Gastroesophageal sphincter (tissue), 4 donors: ENCODE data around the gene ARHGEF16. TPM values are rescaled to one million over a fixed set of nuclear protein-coding genes. Genes with fewer than 3 reads are reported as not detected.

Source experiments
- ATAC-seq: fragments of 150-250 bp; one replicate; pipeline ENCODE4 v1.9.1; 2016; ENCODE audit warnings: mild to moderate bottlenecking, moderate library complexity
- H3K27ac ChIP-seq, 4 donors: fragments of 200-600 bp; sonication (generic) in 3 of 4; 1 replicate in 3 of 4; 2 replicates in 1 of 4; pipeline ENCODE4 v1.5.1; 2016 to 2019
- H3K27me3 ChIP-seq: fragments of 200-600 bp; sonication (generic); one replicate; pipeline ENCODE4 v1.5.1; 2019
- H3K36me3 ChIP-seq, 2 donors: fragments of 200-600 bp; sonication (generic); one replicate each; pipeline ENCODE4 v1.5.1; 2019; ENCODE audit warnings: control low read depth in 1 of 2
- H3K4me1 ChIP-seq, 3 donors: fragments of 200-600 bp; sonication (generic); 1 replicate in 2 of 3; 2 replicates in 1 of 3; pipeline ENCODE4 v1.5.1; 2016 to 2019; ENCODE audit warnings: control low read depth in 2 of 3
- H3K4me3 ChIP-seq, 2 donors: fragments of 200-600 bp; sonication (generic); one replicate each; pipeline ENCODE4 v1.5.1; 2019; ENCODE audit warnings: mild to moderate bottlenecking in 1 of 2, moderate library complexity in 1 of 2
- H3K9me3 ChIP-seq, 3 donors: fragments of 200-600 bp; sonication (generic); one replicate each; pipeline ENCODE4 v1.5.1; 2017 to 2019; ENCODE audit warnings: control low read depth in 2 of 3
- CTCF ChIP-seq, 4 experiments: fragments of 200-600 bp in 2 of 4; fragments of 450-650 bp in 2 of 4; sonication (generic) in 1 of 4; IDR thresholded peaks; one replicate each; pipeline ENCODE4 v1.5.1; 2017 to 2019; ENCODE audit warnings: antibody characterized with exemption in 4 of 4, mild to moderate bottlenecking in 2 of 4, moderate library complexity in 2 of 4
- EP300 ChIP-seq: sonication (generic); formaldehyde crosslinking; IDR thresholded peaks from one replicate; pipeline ENCODE4 v1.6.1; 2017; ENCODE audit warnings: antibody characterized with exemption, mild to moderate bottlenecking
- POLR2A ChIP-seq, 2 donors: fragments of 450-650 bp; IDR thresholded peaks; one replicate each; pipeline ENCODE4 v1.6.1; 2017; ENCODE audit warnings: antibody characterized with exemption in 2 of 2, mild to moderate bottlenecking in 2 of 2, moderate library complexity in 1 of 2
- POLR2AphosphoS5 ChIP-seq: sonication (generic); formaldehyde crosslinking; IDR thresholded peaks from one replicate; pipeline ENCODE4 v1.6.1; 2017; ENCODE audit warnings: antibody characterized with exemption
- WGBS, 2 donors: methylation state at CpG; one replicate each; pipeline ENCODE4 v1.1.5; 2018; ENCODE audit warnings: low coverage in 1 of 2; 5-methylcytosine and 5-hydroxymethylcytosine counted together
- total RNA-seq, 4 donors: library from RNA; depleted of rRNA; stranded (reverse); fragments of >200 nt; gene quantifications; one replicate each; pipeline ENCODE4 v1.1.0, GENCODE V29; 2016

The ARHGEF16 gene
- total RNA-seq, 4 donors from 2014 or later = 0.54 to 2.3 (median 0.87) TPM

- no CpG with 5 or more reads among the region's 20 CpGs for WGBS, 2 donors
- TF ChIP-seq CTCF (IDR thresholded peaks at IDR 0.05) (no peak), POLR2A (IDR thresholded peaks at IDR 0.05) (no peak), POLR2AphosphoS5 (no peak), EP300 (no peak)
- no peak overlapping the region for H3K27ac ChIP-seq
- H3K36me3 ChIP-seq = no peaks in the 10 kb centered on the region
- no peak for ATAC-seq
- no peaks in the 10 kb centered on the region for H3K4me1 ChIP-seq
- no peaks in the 10 kb centered on the region for H3K9me3 ChIP-seq
- H3K27me3 ChIP-seq = peaks cover 45% of the 10 kb centered on the region
- no peak overlapping the region for H3K4me3 ChIP-seq
Observed at GRCh38 chr1:3481836-3482375, 27.4 kb downstream of the ARHGEF16 start.

- Histone ChIP-seq H3K9me3 (no peaks in the 10 kb centered on the region), H3K4me3 (no peak overlapping the region), H3K27me3 (peaks cover 40% of the 10 kb centered on the region), H3K36me3 (no peaks in the 10 kb centered on the region), H3K27ac (no peak overlapping the region), H3K4me1 (no peaks in the 10 kb centered on the region)
- TF ChIP-seq POLR2A (IDR thresholded peaks at IDR 0.05) (no peak), CTCF (IDR thresholded peaks at IDR 0.05) (no peak), EP300 (no peak), POLR2AphosphoS5 (no peak)
- ATAC-seq = no peak
- WGBS, 2 donors = 66% methylated on average over 6 of the region's 18 CpGs; no CpG with 5 or more reads in 1 of the 2 donors
Observed at GRCh38 chr1:3482378-3482849, 27.9 kb downstream of the ARHGEF16 start.

DNA sequence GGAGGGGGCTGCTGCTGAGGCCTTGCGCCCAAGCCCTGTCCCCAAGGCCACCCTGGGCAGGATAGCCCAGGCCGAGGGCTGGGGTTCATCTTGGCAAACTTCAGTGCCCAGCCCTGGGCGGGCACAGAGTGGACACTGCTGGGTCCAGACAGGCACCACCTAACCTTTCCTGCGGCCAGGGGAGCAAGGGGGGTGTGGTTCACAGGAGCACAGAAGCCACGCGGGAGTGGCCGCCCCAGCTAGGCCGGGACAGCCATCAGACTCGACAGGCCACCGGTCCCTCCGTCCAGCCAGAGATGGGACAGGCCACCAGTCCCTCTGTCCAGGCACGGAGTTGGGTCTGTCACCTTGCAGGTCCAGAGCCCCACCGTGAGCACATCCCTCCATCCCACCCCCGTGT lies 28.9 kb downstream of the ARHGEF16 start:
- Histone ChIP-seq H3K4me1 (no peaks in the 10 kb centered on the region), H3K27ac (no peak overlapping the region), H3K9me3 (peaks cover 0 to 5% (median 0%) of the 10 kb centered on the region in 3 donors), H3K4me3 (no peak overlapping the region), H3K27me3 (peaks cover 32% of the 10 kb centered on the region), H3K36me3 (no peaks in the 10 kb centered on the region)
- no peak for ATAC-seq
- WGBS, 2 donors = no CpG with 5 or more reads among the region's 14 CpGs
- TF ChIP-seq POLR2AphosphoS5 (no peak), CTCF (IDR thresholded peaks at IDR 0.05) (no peak), EP300 (no peak), POLR2A (IDR thresholded peaks at IDR 0.05) (no peak)

GRCh38 chr1:3483801-3484444 lies 29.5 kb downstream of the ARHGEF16 start:
- Histone ChIP-seq H3K4me1 (no peaks in the 10 kb centered on the region), H3K36me3 (no peaks in the 10 kb centered on the region), H3K9me3 (peaks cover 0 to 9% (median 0%) of the 10 kb centered on the region in 3 donors), H3K27ac (no peak overlapping the region), H3K4me3 (no peak overlapping the region), H3K27me3 (peaks cover 32% of the 10 kb centered on the region)
- no peak for ATAC-seq
- WGBS, 2 donors = 57 to 71% methylated on average over 11 to 22 of the region's 31 CpGs
- TF ChIP-seq EP300 = no peak
- TF ChIP-seq CTCF (IDR thresholded peaks at IDR 0.05) = peak in 3 of 4 experiments; percentile 48 to 84 (median 62)

DNA sequence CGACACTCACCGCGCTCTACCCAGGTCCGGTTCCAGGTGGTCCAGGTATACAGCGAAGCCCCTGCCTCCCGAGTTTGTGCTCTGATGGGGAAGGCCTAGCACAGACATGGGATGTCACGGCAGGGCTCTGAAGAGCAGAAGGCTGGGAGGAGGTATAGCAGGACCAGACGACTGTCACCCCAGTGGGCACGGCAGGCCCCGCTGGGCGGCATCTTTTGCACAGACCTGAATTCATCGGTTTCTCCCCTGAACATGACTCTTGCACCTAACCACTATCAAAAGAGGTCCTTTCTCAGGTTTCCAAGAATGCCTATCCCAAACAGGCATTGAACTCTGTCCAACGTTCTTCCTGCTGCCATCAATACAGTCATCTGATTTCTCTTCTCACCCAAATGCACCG lies 30.6 kb downstream of the ARHGEF16 start:
- Histone ChIP-seq H3K4me1 (no peaks in the 10 kb centered on the region), H3K4me3 (no peak overlapping the region), H3K27me3 (peaks cover 33% of the 10 kb centered on the region), H3K9me3 (peaks cover 0 to 9% (median 0%) of the 10 kb centered on the region in 3 donors), H3K27ac (no peak overlapping the region), H3K36me3 (peaks cover 0 to 8% of the 10 kb centered on the region in 2 donors)
- TF ChIP-seq EP300 (no peak), CTCF (IDR thresholded peaks at IDR 0.05) (no peak), POLR2AphosphoS5 (no peak)
- ATAC-seq = no peak
- WGBS, 2 donors = 90 to 93% methylated on average over 4 to 6 of the region's 14 CpGs
